ENCODE measurements around the gene BCAS1.

Gene BCAS1

GRCh38 chr20:53966774-53967398 lies 103.5 kb downstream of the BCAS1 start:
- H3K27ac Mint-ChIP-seq, result no peak overlapping the region
- H3K36me3 Mint-ChIP-seq, result no peaks in the 10 kb centered on the region
- H3K9me3 Mint-ChIP-seq, result no peaks in the 10 kb centered on the region
- H3K4me1 Mint-ChIP-seq, result no peaks in the 10 kb centered on the region
- H3K27me3 Mint-ChIP-seq, result peaks cover 2% of the 10 kb centered on the region
- no peak overlapping the region for H3K4me3 Mint-ChIP-seq

GRCh38 chr20:53964501-53965253 lies 105.7 kb downstream of the BCAS1 start:
- Mint-ChIP-seq H3K27me3 (peaks cover 2% of the 10 kb centered on the region), H3K9me3 (no peaks in the 10 kb centered on the region), H3K4me3 (no peak overlapping the region), H3K36me3 (no peaks in the 10 kb centered on the region), H3K27ac (no peak overlapping the region), H3K4me1 (peaks cover 5% of the 10 kb centered on the region)

- H3K4me3 Mint-ChIP-seq, result no peak overlapping the region
- H3K9me3 Mint-ChIP-seq, result no peaks in the 10 kb centered on the region
- peaks cover 2% of the 10 kb centered on the region for H3K27me3 Mint-ChIP-seq
- H3K4me1 Mint-ChIP-seq, result peaks cover 5% of the 10 kb centered on the region
- no peak overlapping the region for H3K27ac Mint-ChIP-seq
- H3K36me3 Mint-ChIP-seq, result no peaks in the 10 kb centered on the region
These were observed 106.3 kb downstream of the BCAS1 start for GRCh38 chr20:53964067-53964466.

- Mint-ChIP-seq H3K36me3 (no peaks in the 10 kb centered on the region), H3K4me1 (peaks cover 5% of the 10 kb centered on the region), H3K9me3 (no peaks in the 10 kb centered on the region), H3K4me3 (no peak overlapping the region), H3K27me3 (peaks cover 2% of the 10 kb centered on the region), H3K27ac (no peak overlapping the region)
These were observed 106.8 kb downstream of the BCAS1 start for GRCh38 chr20:53963635-53964034.

GRCh38 chr20:53962388-53962787 lies 108.0 kb downstream of the BCAS1 start:
- H3K27ac Mint-ChIP-seq, result no peak overlapping the region
- no peaks in the 10 kb centered on the region for H3K36me3 Mint-ChIP-seq
- peaks cover 5% of the 10 kb centered on the region for H3K4me1 Mint-ChIP-seq
- peaks cover 2% of the 10 kb centered on the region for H3K27me3 Mint-ChIP-seq
- no peak overlapping the region for H3K4me3 Mint-ChIP-seq
- no peaks in the 10 kb centered on the region for H3K9me3 Mint-ChIP-seq

- Mint-ChIP-seq H3K27me3 (peaks cover 2% of the 10 kb centered on the region), H3K27ac (no peak overlapping the region), H3K4me3 (no peak overlapping the region), H3K9me3 (no peaks in the 10 kb centered on the region), H3K4me1 (peaks cover 5% of the 10 kb centered on the region), H3K36me3 (no peaks in the 10 kb centered on the region)
These were observed 108.9 kb downstream of the BCAS1 start for GRCh38 chr20:53961527-53961926.

GRCh38 chr20:53960579-53961272 lies 109.7 kb downstream of the BCAS1 start:
- H3K4me3 Mint-ChIP-seq, result no peak overlapping the region
- peaks cover 2% of the 10 kb centered on the region for H3K27me3 Mint-ChIP-seq
- H3K36me3 Mint-ChIP-seq, result no peaks in the 10 kb centered on the region
- no peak overlapping the region for H3K27ac Mint-ChIP-seq
- H3K9me3 Mint-ChIP-seq, result no peaks in the 10 kb centered on the region
- peaks cover 5% of the 10 kb centered on the region for H3K4me1 Mint-ChIP-seq

GRCh38 chr20:53959911-53960578 lies 110.3 kb downstream of the BCAS1 start:
- peaks cover 5% of the 10 kb centered on the region for H3K4me1 Mint-ChIP-seq
- H3K4me3 Mint-ChIP-seq, result no peak overlapping the region
- peaks cover 1% of the 10 kb centered on the region for H3K36me3 Mint-ChIP-seq
- peaks cover 2% of the 10 kb centered on the region for H3K27me3 Mint-ChIP-seq
- H3K9me3 Mint-ChIP-seq, result no peaks in the 10 kb centered on the region
- H3K27ac Mint-ChIP-seq, result no peak overlapping the region

- no peak overlapping the region for H3K4me3 Mint-ChIP-seq
- no peaks in the 10 kb centered on the region for H3K9me3 Mint-ChIP-seq
- H3K27ac Mint-ChIP-seq, result no peak overlapping the region
- peaks cover 2% of the 10 kb centered on the region for H3K27me3 Mint-ChIP-seq
- peaks cover 5% of the 10 kb centered on the region for H3K4me1 Mint-ChIP-seq
- H3K36me3 Mint-ChIP-seq, result peaks cover 2% of the 10 kb centered on the region
These were observed 112.1 kb downstream of the BCAS1 start for GRCh38 chr20:53958260-53958659.

GRCh38 chr20:53957451-53958172 lies 112.8 kb downstream of the BCAS1 start:
- peaks cover 2% of the 10 kb centered on the region for H3K27me3 Mint-ChIP-seq
- H3K36me3 Mint-ChIP-seq, result peaks cover 2% of the 10 kb centered on the region
- H3K4me1 Mint-ChIP-seq, result peaks cover 5% of the 10 kb centered on the region
- H3K9me3 Mint-ChIP-seq, result no peaks in the 10 kb centered on the region
- H3K4me3 Mint-ChIP-seq, result no peak overlapping the region
- H3K27ac Mint-ChIP-seq, result peak overlapping the region; percentile 30

GRCh38 chr20:53956013-53956715 lies 114.2 kb downstream of the BCAS1 start:
- no peaks in the 10 kb centered on the region for H3K27me3 Mint-ChIP-seq
- H3K4me3 Mint-ChIP-seq, result no peak overlapping the region
- H3K36me3 Mint-ChIP-seq, result peaks cover 2% of the 10 kb centered on the region
- peaks cover 4% of the 10 kb centered on the region for H3K4me1 Mint-ChIP-seq
- no peaks in the 10 kb centered on the region for H3K9me3 Mint-ChIP-seq
- H3K27ac Mint-ChIP-seq, result no peak overlapping the region

GRCh38 chr20:53954723-53955658 lies 115.4 kb downstream of the BCAS1 start:
- H3K4me3 Mint-ChIP-seq, result no peak overlapping the region
- peaks cover 10% of the 10 kb centered on the region for H3K4me1 Mint-ChIP-seq
- H3K27ac Mint-ChIP-seq, result no peak overlapping the region
- no peaks in the 10 kb centered on the region for H3K27me3 Mint-ChIP-seq
- peaks cover 2% of the 10 kb centered on the region for H3K36me3 Mint-ChIP-seq
- H3K9me3 Mint-ChIP-seq, result no peaks in the 10 kb centered on the region

GRCh38 chr20:53952528-53953096 lies 117.8 kb downstream of the BCAS1 start:
- peaks cover 2% of the 10 kb centered on the region for H3K36me3 Mint-ChIP-seq
- peaks cover 34% of the 10 kb centered on the region for H3K4me1 Mint-ChIP-seq
- no peak overlapping the region for H3K4me3 Mint-ChIP-seq
- no peaks in the 10 kb centered on the region for H3K27me3 Mint-ChIP-seq
- no peak overlapping the region for H3K27ac Mint-ChIP-seq
- no peaks in the 10 kb centered on the region for H3K9me3 Mint-ChIP-seq
